Calu3 (cell line): ENCODE data around the gene RAPGEF4. TPM values are rescaled to one million over a fixed set of nuclear protein-coding genes. Genes with fewer than 3 reads are reported as not detected.

Experiments
- BruUV-seq: library from RNA; stranded (reverse); fragments of 400-500 nt; replicated peaks from 2 replicates; lab custom pipeline; 2021; lab: Mats Ljungman, UMichigan
- CTCF ChIA-PET: fragments of 300-600 bp; sonication (Branson Sonifier 250); formaldehyde crosslinking; loops from one replicate; lab custom pipeline; 2022; ENCODE audit warnings: antibody characterized with exemption; lab: Charles Lee
- DNase-seq: peaks from one replicate; pipeline ENCODE4 v3.0.0; 2022
- H3K27ac Mint-ChIP-seq: one replicate; pipeline ENCODE4 v1.8.0; 2022; ENCODE audit warnings: mixed read lengths; ENCODE audit not compliant: unreplicated experiment
- H3K27me3 Mint-ChIP-seq: one replicate; pipeline ENCODE4 v1.8.0; 2022; ENCODE audit warnings: mixed read lengths; ENCODE audit not compliant: unreplicated experiment
- H3K36me3 Mint-ChIP-seq: one replicate; pipeline ENCODE4 v1.8.0; 2022; ENCODE audit warnings: mild to moderate bottlenecking, moderate library complexity, mixed read lengths; ENCODE audit not compliant: insufficient read depth, unreplicated experiment
- H3K4me1 Mint-ChIP-seq: one replicate; pipeline ENCODE4 v1.8.0; 2022; ENCODE audit warnings: mild to moderate bottlenecking, low read depth, mixed read lengths; ENCODE audit not compliant: unreplicated experiment
- H3K4me3 Mint-ChIP-seq: one replicate; pipeline ENCODE4 v1.8.0; 2022; ENCODE audit warnings: mild to moderate bottlenecking, low read depth, moderate library complexity, mixed read lengths; ENCODE audit not compliant: unreplicated experiment
- H3K9me3 Mint-ChIP-seq: one replicate; pipeline ENCODE4 v1.8.0; 2022; ENCODE audit warnings: low read depth, mixed read lengths; ENCODE audit not compliant: unreplicated experiment
- intact Hi-C: fragments of 100-400 bp; cut with micrococcal nuclease; formaldehyde crosslinking; loops from one replicate; pipeline ENCODE4 v1.10.0; 2022; ENCODE audit not compliant: unreplicated experiment
- total RNA-seq: library from RNA; stranded (reverse); gene quantifications from 2 replicates; pipeline ENCODE4 v1.2.3, GENCODE V29; 2022
- TF ChIP-seq, protein P1 (sequence below): fragments of 200-600 bp; IDR thresholded peaks from one replicate; pipeline ENCODE4 v1.8.0; 2022; ENCODE audit warnings: antibody characterized with exemption; ENCODE audit not compliant: unreplicated experiment

Gene RAPGEF4
- total RNA-seq, 1 experiment from 2014 or later: 1.8 TPM

DNA sequence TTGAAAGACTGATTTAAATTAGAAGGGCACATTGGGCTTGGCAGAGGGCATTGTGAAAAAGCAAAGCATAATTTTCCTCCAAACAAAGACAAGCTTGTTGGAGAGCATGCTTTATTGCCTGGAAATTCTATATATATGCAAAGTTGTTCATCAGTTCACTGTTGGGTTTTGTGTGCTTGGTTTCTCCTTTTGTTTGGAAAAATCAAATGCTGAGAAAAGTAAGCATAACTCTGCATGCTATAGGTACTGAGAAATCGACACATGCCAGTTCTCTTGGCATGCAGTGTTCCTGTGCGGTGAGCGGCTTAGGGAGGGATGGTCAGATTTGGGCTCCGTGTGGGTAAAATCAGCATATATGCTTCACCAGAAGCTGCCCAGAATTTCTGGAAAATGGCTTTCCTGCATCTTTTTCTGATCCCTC is 161.0 kb downstream of the RAPGEF4 start:
- no peak overlapping the region for H3K27ac Mint-ChIP-seq
- no peak overlapping the region for H3K4me3 Mint-ChIP-seq
- H3K36me3 Mint-ChIP-seq: no peaks in the 10 kb centered on the region
- BruUV-seq: no TSS peak
- intact Hi-C loops: no loop called here
- H3K9me3 Mint-ChIP-seq: no peaks in the 10 kb centered on the region
- CTCF ChIA-PET: no interaction called here
- TF ChIP-seq, protein P1, sequence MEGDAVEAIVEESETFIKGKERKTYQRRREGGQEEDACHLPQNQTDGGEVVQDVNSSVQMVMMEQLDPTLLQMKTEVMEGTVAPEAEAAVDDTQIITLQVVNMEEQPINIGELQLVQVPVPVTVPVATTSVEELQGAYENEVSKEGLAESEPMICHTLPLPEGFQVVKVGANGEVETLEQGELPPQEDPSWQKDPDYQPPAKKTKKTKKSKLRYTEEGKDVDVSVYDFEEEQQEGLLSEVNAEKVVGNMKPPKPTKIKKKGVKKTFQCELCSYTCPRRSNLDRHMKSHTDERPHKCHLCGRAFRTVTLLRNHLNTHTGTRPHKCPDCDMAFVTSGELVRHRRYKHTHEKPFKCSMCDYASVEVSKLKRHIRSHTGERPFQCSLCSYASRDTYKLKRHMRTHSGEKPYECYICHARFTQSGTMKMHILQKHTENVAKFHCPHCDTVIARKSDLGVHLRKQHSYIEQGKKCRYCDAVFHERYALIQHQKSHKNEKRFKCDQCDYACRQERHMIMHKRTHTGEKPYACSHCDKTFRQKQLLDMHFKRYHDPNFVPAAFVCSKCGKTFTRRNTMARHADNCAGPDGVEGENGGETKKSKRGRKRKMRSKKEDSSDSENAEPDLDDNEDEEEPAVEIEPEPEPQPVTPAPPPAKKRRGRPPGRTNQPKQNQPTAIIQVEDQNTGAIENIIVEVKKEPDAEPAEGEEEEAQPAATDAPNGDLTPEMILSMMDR: no peak
- no peak for DNase-seq
- H3K4me1 Mint-ChIP-seq: no peaks in the 10 kb centered on the region
- H3K27me3 Mint-ChIP-seq: peaks cover 96% of the 10 kb centered on the region

- Mint-ChIP-seq H3K36me3 (no peaks in the 10 kb centered on the region), H3K27me3 (peaks cover 86% of the 10 kb centered on the region), H3K27ac (no peak overlapping the region), H3K9me3 (no peaks in the 10 kb centered on the region), H3K4me1 (no peaks in the 10 kb centered on the region), H3K4me3 (no peak overlapping the region)
- BruUV-seq: no TSS peak
- TF ChIP-seq, protein P1: no peak
- intact Hi-C loops: no loop called here
- DNase-seq: no peak
- CTCF ChIA-PET: no interaction called here
Measured at GRCh38 chr2:172900871-172901270, 165.2 kb downstream of the RAPGEF4 start.

- BruUV-seq: no TSS peak
Measured at GRCh38 chr2:172901913-172902312, 166.3 kb downstream of the RAPGEF4 start.

DNA sequence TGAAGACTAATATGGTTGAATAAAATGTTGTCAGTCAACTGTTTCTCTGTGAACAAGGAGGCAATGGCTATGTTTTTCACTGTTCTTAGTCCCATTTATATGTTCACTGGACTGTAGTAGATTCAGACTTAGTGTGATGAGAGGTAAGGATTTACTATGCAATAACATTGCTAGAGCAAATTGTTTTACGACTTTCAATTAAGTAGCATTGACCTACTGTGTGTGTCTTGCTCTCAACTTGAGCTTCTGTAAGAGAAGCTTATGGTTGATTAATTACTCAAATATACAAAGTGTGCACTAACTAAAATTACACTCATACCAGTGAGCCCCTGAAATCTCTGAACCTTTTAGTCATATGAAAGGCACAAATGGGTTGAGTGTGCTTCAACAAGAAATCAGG is 168.6 kb downstream of the RAPGEF4 start:
- CTCF ChIA-PET: no interaction called here
- Mint-ChIP-seq H3K4me3 (no peak overlapping the region), H3K27ac (no peak overlapping the region), H3K4me1 (no peaks in the 10 kb centered on the region), H3K36me3 (no peaks in the 10 kb centered on the region), H3K9me3 (no peaks in the 10 kb centered on the region), H3K27me3 (peaks cover 55% of the 10 kb centered on the region)
- BruUV-seq: no TSS peak
- no peak for DNase-seq
- intact Hi-C loops: no loop called here
- TF ChIP-seq, protein P1: no peak

More at GRCh38 chr2:172901913-172902312, 166.3 kb downstream of the RAPGEF4 start:
- CTCF ChIA-PET: interaction anchor here (0.7 kb wide), 1 partner anchor 1322 kb away, joined by 3 read pairs; no protein-coding TSS in a partner anchor
- Mint-ChIP-seq H3K4me3 (no peak overlapping the region), H3K9me3 (no peaks in the 10 kb centered on the region), H3K27ac (no peak overlapping the region), H3K27me3 (peaks cover 79% of the 10 kb centered on the region), H3K4me1 (no peaks in the 10 kb centered on the region), H3K36me3 (no peaks in the 10 kb centered on the region)
- TF ChIP-seq, protein P1: no peak
- no peak for DNase-seq
- intact Hi-C loops: no loop called here
